OCI-M1 (cell line): ENCODE results near the gene RHPN2.
"Not testable (repeated sequence)": the region's sequence is repeated elsewhere in the genome, so short reads cannot be mapped to it uniquely, and the experiment has no call there.

Experiments
- DNase-seq: peaks from one replicate; lab custom pipeline; 2025; lab: John Stamatoyannopoulos, UW

RHPN2 gene

DNA sequence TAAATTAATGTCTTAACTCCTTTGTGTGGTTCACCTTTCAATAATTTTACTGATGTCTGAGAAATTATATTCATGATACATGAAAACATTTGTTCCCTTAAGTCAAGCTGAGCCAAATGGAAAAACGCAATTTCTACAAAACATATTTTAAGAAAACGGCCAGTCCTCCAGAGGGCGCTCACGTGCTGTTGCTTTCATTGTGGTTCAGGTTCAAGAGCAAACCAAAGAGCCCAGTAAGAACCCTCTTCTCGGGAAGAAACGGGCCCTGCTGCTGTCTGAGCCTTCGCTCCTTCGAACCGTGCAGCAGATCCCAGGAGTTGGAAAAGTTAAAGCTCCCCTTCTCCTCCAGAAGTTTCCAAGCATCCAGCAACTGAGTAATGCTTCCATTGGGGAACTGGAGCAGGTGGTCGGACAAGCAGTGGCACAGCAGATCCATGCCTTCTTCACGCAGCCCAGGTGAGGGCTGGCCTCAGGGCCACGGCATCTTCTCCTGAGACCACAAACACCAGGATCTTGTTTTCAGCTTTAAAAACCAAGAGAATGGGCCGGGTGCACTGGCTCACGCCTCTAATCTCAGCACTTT is 88.4 kb downstream of the RHPN2 start:
- DNase-seq: peak; percentile 90

DNA sequence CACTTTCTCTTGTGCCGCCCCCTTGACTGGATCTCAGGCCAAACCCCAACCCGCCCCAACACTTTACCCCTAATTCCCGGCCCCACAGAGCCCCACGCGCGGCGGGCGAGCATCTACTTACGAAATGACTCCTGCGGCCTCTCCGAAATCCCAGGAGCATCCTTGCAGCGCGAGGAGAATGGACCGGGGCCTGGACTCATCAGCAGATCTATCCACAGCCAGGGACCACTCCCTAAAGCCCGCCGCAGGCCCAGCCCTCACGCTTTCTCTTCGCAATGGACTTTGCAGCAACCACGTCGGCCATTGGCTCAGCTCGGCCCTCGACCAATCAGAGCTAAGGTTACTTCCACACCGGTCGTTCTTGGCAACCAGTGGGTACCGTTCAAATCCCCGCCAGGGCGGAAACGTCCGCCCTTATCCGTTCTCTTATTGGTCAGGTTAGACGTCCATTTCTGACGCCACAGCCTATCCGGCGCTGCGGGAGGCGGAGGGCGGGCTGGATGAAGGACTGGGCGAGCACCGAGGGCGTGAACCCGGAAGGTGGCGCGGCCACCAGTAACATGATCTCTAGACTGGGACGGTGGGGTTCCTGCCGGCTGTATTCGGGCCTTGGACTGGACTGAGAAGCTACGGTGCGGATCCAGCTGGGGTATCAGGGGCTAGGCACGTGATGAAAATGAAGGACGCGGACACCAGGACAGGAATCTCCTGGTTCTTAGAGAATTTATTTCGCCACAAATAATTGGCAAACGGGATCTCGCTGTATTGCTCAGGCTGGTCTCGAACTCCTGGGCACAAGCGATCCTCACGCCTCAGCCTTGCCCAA is 92.8 kb downstream of the RHPN2 start, which contains the start of the genes CEP89 and FAAP24:
TSS of gene CEP89 (minus strand) at position 244 of the 826 bp plus-strand sequence. CDS start at position 160, 84 bp downstream.
TSS of gene FAAP24 (plus strand) at position 528 of the 826 bp plus-strand sequence. CDS start 955 bp downstream, outside the sequence.
- peak; percentile 100 for DNase-seq

DNA sequence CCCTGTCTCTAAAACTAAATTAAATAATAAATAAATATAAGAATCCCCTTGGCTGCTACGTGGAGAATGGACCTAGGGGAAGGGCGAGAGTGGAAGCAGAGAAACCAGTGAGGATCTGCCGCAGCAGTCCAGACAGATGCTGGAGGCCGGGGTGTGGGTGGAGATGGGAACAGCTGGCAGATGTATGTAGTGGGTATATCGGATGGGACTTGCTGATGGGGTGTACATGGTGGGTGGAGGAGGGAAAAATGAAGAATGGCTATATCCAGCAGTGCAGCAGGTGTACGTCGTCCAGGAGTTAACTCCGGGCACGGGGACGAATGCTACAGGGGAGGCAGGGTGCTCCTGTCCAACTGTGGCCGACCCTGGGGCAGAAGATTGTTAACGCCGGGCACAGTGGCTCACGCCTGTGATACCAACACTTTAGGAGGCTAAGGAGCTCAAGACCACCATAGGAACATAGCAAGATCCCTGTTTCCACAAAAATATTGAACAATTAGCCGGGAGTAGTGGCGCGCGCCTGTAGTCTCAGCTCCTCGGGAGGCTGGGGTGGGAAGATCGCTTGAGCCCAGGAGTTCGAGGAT is 93.6 kb downstream of the RHPN2 start:
- no peak for DNase-seq

DNA sequence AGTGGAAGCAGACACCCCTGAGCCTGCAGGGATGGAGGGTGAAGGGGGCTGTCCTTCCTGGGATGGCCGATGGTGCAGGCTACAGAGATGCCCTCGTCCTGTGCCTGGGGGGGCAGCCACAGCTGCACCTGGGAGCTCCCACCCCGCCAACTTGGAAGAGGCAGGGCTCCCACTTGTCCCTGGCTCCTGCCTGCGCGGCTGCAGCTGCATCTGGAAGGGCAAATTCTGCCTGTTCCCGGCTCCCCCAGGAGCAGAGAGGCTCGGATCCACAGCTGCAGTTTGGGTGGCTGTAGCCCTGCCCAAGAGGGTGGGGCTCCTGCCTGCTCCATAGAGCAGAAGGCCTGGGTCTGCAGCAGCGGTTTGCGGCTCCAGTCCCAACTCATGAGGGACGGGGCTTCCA is 95.1 kb downstream of the RHPN2 start:
- DNase-seq: no peak

DNA sequence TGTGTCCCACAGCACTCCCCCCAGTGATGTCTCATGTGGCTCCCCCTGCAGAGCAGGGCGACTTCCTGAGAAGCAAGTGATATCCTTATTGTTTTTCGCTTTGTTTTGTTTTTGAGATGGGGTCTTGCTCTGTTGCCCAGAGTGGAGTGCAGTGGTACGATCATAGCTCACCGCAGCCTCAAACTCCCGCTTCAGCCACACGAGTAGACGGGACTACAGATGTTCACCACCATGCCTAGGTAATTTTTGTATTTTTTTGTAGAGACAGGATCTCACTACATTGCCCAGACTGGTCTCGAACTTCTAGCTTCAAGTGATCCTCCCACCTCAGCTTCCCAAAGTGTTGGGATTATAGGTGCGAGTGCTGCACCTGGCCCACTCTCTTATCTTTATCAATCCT is 97.9 kb downstream of the RHPN2 start:
- no peak for DNase-seq

DNA sequence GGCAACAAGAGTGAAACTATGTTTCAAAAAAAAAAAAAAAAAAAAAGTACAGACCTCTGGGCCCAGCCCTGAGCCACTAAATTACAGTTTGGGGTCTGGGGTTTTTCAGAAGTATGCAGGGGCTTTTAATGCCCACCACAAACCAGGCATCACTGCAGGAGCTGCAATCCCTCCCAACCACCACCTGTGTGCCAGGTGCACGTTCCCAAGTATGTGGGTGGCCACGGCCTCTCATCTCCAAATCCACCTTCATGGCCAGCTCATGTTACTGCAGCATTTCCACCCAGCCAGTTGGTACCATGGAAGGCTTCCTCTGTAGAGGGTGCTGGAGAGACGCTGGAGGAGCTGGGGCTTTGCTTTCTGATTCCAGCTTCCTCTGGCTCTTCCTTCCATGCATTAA is 119.4 kb downstream of the RHPN2 start:
- DNase-seq: no peak

DNA sequence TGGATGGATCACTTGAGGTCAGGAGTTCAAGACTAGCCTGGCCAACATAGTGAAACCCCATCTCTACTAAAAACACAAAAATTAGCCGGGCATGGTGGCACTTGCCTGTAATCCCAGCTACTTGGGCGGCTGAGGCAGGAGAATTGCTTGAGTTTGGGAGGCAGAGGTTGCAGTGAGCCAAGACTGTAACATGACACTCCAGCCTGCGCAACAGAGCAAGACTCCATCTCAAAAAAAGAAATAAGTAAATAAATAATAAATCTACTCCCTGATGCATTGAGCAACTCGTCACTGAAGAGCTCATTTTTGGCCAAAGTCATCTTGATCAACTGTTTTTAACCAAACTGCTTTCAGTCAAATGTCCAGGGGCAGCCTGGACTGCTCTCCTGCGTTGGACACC is 123.4 kb downstream of the RHPN2 start:
- not testable (repeated sequence) for DNase-seq

DNA sequence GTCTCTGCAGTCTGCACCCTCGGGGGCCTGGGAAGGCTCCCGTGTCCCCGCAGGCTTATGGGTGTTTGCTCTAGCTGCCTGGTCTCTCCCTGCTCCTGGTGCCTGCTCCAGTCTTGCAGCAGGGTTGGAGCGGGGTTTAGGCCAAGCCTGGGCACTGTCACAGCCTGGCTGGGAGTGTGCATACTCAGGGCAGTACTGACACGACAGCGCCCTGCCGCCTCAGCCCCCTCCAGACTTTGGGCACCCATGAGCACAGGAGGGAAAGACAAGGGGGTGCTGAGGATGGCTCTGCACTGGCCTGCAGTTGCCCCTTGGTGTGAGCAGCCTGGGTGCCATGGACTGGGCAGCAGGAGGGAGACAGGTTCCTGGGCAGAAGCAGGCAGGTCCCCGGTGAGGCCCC is 128.6 kb downstream of the RHPN2 start:
- DNase-seq: no peak

DNA sequence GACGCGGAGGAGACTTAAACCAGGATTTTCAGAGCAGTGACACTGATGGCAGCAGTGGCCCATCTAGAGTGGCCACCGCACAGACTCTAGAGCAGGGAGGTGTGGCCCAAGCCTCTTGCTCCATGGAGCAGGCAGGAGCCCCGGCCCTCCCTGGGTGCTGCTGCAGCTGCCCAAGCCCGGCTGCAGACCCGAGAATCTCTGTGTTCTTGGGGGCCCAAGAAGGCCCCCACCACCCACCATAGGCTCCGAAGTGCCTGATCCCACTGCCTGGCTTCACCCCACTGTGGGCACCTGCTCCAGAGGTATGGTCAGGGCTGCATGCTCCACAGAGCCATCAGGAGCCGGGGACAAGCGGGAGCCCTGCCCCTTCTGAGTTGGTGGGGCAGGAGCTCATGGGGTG is 129.1 kb downstream of the RHPN2 start:
- no peak for DNase-seq

DNA sequence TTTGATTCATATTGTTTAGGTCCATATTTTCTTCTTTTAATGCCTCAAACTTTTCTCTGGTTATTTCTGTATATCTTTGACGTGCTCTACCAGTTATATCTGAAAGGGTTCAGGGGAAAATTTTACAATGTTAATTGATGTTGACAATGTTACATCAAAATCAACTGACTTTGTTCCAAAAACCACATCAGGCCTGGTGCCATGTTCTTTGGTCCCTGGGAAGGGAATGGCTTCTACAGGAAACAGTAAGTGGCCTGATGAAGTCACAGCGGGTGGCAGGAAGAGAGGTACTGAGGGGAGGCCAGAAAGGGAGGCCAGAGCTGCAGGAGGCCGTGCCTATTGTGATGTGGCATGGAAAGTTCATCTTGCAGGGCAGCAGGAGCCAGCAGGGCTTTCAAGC is 131.1 kb downstream of the RHPN2 start:
- DNase-seq: no peak

DNA sequence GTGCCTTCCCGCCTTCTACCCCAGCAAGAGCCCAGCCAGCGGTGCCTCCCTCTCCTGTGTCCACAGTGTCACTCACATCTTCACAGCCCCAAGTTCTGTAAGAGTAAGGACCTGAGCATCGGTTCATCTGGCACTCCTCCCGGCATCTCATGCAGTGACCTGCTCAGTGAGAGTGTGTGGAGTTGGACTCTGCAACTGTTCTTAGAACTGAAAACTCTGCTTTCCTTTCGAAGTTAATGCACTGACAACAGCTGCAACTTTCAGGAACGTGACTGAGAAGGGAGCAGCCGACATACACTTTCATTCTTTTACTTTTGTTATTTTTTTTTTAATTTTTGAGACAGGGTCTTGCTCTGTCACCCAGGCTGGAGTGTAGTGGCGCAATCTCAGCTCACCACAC is 134.1 kb downstream of the RHPN2 start:
- no peak for DNase-seq

DNA sequence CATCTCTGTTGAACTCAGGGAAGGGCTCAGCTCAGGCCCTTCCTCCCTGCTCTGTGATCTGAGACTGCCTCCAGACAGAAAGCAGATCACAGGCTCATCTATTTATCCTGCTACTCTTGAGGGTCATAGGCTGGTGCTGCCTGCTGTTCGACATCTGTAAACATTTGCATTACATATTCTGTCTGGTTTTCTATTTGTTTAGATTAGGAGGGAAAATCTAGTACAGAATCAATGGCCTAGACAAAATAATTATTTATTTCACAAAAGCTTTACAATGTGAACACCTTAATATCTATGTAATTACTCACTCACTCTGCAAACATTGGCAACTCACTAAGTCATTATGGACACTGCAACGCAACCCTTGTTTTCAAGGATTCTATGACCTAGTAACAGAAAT is 135.9 kb downstream of the RHPN2 start:
- no peak for DNase-seq
